Astrocyte of the spinal cord (primary cell): ENCODE results near the gene GFOD1.

Experiments
- DNase-seq: peaks from one replicate; pipeline ENCODE4 v3.0.0; 2011; ENCODE audit warnings: low read depth, low spot score
- H3K4me3 ChIP-seq: 2 replicates; pipeline ENCODE4 v1.5.1; 2011; ENCODE audit warnings: low read depth, mild to moderate bottlenecking, low read length, moderate library complexity
- CTCF ChIP-seq: IDR thresholded peaks from 2 replicates; pipeline ENCODE4 v1.5.1; 2012; ENCODE audit warnings: low read depth, mild to moderate bottlenecking, low read length, inconsistent platforms
- in situ Hi-C: cut with HindIII; loops from 2 replicates; pipeline ENCODE4 v1.10.0; 2017; ENCODE audit warnings: low sequenced_read_pairs

The GFOD1 gene

GRCh38 chr6:13472976-13473767, 14.2 kb downstream of the GFOD1 start:
- H3K4me3 ChIP-seq, result no peak overlapping the region
- DNase-seq, result no peak
- no peak for TF ChIP-seq CTCF
- in situ Hi-C loops, result no loop called here

- no peak for DNase-seq
- no peak overlapping the region for H3K4me3 ChIP-seq
- in situ Hi-C loops, result no loop called here
- no peak for TF ChIP-seq CTCF
Measured at GRCh38 chr6:13472099-13472498, 15.3 kb downstream of the GFOD1 start.

GRCh38 chr6:13471184-13471583, 16.2 kb downstream of the GFOD1 start:
- H3K4me3 ChIP-seq, result no peak overlapping the region
- no peak for DNase-seq
- in situ Hi-C loops, result no loop called here
- TF ChIP-seq CTCF, result no peak

GRCh38 chr6:13470238-13471140, 16.9 kb downstream of the GFOD1 start:
- DNase-seq, result no peak
- no peak overlapping the region for H3K4me3 ChIP-seq
- in situ Hi-C loops, result no loop called here
- no peak for TF ChIP-seq CTCF

GRCh38 chr6:13469693-13470092, 17.7 kb downstream of the GFOD1 start:
- in situ Hi-C loops, result no loop called here

More at GRCh38 chr6:13469693-13470092, 17.7 kb downstream of the GFOD1 start:
- H3K4me3 ChIP-seq, result no peak overlapping the region
- TF ChIP-seq CTCF, result no peak
- DNase-seq, result no peak
